GM18520 (cell line): Measurements from ENCODE around the gene GPD2.
"Not testable (repeated sequence)": the region's sequence is repeated elsewhere in the genome, so short reads cannot be mapped to it uniquely, and the experiment has no call there.

Experiments
- ATAC-seq: cut with Tn5 transposase; IDR thresholded peaks from one replicate; pipeline ENCODE4 v1.9.1; 2021; ENCODE audit not compliant: unreplicated experiment

The GPD2 gene

DNA sequence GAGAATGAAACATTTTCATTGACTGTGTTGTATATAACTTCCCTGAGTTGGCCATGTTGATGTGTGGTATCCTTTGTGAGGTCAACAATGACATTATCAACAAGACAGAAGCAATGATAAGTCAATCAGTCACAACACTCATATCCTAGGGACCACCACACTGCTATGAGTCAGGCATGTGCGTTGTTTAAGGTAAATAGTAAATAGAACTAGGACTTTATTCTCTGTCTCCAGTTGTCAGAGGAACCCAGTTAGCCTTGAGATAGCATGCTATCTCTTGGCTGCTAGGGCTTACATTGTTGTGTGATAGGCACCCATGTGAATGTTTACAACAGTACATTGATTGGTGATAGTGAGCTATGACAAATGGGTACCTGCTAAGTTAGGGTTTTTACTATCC, 37.3 kb downstream of the GPD2 start:
- ATAC-seq: no peak

DNA sequence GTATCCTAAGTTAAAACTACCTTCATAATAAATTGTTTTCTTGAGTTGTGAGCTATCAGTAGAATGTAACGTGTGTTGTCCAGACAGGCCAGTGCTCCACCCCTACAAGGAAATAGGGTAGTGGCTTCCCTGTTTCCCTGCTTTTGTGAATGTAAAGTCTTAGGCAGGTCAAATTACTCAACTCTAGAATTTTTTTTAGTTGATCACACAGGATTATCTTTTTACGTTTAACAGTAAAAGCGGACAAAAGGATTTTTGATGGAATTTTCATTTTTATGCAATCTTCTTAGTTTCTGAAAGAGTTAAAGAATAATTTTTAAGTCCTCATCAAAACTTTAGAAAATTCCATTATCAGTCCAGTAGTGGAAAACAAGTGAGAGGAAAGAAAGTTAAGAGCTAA, 38.2 kb downstream of the GPD2 start:
- no peak for ATAC-seq

DNA sequence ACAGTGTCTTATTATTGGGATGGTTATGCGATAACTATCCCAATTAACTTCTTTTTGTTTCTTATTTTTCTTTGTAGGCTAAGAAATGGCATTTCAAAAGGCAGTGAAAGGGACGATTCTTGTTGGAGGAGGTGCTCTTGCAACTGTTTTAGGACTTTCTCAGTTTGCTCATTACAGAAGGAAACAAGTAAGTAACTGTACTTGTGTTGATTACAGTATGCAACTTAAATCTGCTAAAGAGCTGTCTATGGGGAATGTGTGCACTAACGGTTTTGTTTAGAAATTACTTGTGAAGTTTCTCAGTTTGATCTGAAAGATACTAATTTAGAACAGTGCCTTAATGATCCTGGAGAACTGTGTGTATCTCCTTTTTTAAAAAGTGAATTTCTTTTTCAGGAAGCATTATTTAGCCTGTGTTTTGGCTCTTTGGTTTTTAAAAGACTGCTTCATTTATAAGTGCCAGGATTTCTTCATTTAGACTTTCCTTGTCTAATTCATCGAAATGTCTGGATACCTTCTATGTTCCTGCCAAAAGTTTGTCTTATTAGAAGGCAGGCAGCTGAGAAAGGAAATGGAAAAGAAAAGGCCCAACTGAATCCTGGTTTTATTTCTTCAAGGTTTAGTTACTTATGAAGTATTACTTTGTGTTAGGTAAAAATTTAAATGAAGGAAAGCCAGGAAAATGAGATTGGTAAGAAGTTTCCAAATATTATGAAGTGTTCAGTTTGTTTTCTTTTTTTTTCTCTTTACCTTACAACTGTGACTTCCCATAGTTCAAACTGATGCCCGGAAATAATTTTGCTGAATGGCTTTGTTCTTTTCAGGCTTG, 40.1 kb downstream of the GPD2 start:
- no peak for ATAC-seq

DNA sequence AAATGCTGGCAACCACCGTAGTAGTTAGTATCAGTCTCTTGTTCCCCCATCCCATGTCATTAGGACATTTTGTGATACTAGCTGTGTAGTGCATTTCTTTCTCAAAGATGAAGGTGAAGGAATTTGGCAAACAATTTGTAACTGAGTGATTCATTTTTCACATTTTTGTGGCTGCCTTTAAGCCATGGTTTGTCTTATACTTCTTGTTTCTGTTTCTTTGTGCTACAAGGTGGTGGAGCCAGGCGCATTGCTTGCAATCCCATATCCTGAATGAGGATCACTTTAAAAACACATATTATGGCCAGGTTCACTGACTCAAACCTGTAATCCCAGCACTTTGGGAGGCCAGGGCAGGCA, 40.6 kb downstream of the GPD2 start:
- ATAC-seq: peak; percentile 45

DNA sequence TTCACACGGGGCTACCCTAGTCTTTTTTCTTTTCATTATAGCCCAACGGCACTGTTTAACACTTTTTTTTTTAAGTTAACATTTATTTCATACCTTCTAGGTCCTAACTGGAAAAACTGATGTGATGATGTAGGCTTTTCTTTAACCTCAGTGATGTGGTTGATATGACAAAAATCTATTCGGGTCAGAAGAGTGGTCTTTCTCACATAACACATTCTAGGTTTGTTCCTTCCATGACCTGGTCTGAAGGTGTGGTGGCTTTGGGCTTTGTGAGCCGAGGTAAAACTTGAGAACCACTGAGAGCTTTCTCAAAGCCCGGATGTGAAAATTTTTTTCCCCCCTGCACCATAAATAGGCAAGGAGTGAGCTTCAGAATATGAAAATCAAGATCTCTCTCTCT, 44.2 kb downstream of the GPD2 start:
- no peak for ATAC-seq

DNA sequence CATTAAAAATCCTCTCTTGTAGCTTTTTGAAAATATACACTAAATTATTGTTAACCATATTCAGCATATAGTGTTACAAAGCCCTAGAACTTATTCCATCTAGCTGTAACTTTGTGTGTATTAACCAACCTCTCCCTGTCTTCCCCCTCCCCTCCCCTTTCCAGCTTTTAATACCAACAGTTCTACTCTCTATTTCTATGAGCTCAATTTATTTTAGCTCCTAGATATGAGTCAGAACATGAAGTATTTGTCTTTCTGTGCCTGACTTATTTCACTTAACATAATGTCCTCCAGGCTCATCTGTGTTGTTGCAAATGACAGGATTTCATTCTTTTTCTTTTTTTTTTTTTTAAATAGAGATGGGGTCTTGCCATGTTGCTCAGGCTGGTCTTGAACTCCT, 45.1 kb downstream of the GPD2 start:
- no peak for ATAC-seq

DNA sequence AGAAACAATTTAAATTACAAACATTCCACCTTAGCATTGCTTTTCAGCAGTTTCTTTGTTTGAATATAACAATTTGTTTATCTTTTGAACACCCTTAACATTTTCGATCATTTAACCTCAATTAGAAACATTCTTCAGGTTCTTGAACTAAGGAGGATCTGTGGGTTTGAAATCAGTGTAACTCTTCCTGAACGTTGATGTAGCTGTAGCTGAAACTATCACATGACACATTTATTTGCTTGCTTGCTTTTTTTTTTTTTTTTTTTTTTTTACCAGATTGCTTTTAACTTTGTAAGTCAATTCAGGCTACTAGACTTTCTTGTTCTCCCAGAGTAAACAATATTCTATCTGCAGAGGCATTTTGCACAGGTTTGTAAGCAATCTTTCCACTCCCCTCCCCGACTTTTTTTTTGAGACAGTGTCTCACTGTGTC, 47.6 kb downstream of the GPD2 start:
- ATAC-seq: no peak

DNA sequence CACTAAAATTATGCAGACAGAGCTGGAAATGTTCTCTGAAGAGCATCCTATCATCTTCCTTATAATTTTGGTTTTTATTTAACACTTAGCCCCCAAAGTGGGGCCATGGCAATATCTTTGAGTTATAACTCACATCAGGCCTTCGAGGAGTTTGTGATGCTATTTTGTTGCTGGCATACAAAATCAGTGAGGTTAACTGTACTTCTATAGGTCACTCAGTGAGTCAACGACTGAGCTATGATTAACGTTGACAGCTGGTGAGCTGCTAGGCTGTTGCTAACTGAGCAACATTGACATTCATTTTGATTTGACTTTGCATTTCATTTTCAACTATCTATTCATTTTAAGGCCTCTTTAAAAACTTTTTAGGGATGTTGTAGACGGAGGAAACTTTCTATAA, 50.0 kb downstream of the GPD2 start:
- no peak for ATAC-seq

DNA sequence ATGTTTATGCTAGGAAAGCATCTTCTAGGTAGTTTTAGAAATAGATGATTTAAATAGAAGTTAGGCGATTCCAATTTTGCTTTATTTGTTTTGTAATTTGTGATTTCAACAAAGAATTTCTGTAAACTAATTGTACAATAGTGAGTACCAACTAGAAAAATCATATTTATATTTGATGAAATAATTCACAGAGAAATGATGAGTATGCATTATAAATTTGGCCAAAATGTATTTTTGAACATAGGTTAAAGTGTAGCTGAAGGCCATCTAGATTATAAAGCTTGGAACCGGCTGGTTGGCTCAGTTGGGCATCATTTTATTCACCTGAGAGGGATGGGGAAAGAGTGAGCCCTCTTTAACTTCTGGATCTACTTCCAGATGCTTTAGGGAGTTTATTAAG, 50.4 kb downstream of the GPD2 start:
- no peak for ATAC-seq

DNA sequence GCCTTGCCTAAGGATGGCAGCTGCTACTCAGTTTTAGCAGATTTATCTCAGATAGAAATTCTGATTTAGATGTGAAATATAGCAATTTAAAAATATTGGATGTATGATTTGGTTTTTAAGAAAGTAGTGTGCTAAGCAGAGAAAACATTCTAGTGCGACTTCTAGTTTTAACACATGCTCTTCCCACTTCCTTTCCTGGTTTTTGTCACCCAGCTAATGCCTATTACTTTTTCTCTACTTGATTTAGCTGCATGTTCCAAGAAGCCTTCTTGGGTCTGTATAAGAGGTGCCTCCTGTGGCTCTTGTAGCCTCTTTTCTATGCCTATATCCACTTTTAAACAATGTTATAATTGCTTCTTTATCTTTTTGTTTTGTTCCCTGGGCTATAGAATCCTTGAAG, 53.0 kb downstream of the GPD2 start:
- ATAC-seq: no peak

DNA sequence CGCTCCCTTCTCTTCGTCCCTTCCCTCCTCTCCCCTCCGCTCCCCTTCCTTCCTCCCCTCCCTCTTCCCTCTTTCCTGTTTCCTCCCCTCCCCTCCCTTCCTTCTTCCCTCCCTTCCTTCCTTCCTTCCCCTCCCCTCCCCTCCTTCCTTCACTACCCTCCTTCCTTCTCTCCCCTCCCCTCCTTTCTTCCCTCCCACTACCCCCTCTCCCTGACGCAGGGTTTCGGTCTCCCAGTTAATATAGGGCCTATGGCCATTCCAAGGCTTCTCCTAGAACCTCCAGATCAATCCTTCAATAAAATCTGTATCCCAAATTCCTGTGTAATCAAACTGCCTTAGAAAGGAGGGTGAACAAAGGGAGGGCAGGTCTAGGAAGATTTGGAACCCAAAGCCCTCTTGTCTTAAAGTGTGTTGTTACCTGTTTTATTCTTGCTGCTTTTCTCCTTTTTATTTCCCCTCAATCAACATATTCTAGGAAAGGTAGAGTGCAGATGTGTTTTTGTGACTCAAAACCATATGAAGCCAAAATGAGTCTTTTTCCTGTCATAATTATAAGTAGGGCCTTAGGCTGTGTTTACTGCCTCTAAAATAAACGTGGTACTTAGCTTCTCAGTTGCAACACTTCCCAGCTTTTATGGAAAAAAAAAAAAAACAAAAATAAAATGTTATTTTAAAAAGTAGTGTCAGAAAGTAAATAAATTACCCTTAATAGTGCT, 53.7 kb downstream of the GPD2 start:
- ATAC-seq: no peak

DNA sequence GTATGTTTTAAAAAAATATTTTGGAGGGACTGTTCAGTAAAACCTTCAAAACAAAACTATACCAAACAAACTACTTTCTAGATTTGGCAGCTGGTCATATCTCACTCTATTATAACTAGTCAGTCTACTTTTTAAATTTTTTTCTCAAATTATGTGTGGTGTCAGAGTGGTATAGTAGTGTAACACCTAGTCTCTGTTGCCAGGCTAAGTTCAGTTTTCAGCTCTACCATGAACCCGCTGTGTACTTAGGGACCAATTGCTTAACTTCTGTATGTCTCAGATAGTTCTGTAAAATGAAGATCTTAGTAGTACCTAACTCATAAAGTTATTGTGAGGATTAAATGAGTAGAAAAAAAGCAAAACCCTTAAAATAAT, 54.3 kb downstream of the GPD2 start:
- no peak for ATAC-seq

DNA sequence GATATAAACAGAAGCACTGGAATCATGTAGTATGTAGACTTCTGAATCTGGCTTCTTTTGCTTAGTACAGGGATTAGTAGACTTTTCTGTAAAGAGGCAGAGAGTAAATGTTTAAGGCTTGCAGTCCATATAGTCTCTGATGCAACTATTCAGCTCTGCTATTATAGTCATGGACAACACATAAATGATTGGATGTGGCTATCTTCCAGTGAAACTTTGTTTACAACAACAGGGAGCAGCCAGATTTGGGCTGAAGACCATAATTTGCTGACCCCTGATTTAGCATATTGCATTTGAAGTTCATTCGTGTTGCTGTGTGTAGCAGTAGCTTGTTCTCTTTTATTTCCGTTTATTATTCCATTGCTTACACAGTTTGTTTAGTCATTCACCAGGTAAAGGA, 55.0 kb downstream of the GPD2 start:
- no peak for ATAC-seq

DNA sequence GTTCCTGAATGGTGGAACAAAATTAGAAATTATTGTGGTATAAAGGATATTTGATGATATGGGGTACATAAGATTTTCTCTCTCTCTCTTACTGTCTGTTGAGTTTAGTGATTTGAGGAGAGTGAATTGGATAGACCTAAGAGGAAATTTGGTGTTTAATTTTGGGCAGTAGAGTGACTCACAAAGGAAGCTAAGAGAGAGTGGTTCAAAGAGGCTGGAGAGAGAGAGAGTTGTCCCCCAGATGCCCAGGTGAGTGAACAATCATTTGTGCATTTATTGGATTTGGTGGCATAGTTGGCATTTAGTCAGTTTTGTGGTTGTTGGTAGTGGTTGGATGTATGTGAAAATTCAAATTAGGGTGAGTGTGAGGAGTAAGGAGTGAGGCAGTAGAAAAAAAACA, 56.8 kb downstream of the GPD2 start:
- no peak for ATAC-seq

DNA sequence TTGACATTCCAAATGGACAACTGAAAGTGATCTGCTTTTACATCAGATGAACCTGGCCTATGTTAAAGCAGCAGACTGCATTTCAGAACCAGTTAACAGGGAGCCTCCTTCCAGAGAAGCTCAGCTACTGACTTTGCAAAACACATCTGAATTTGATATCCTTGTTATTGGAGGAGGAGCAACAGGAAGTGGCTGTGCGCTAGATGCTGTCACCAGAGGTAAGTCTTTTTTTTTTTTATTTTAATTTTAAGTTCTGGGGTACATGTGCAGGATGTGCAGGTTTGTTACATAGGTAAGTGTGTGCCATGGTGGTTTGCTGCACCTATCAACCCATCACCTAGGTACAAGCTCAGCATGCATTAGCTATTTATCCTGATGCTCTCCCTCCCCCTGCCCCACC, 59.8 kb downstream of the GPD2 start:
- not testable (repeated sequence) for ATAC-seq

DNA sequence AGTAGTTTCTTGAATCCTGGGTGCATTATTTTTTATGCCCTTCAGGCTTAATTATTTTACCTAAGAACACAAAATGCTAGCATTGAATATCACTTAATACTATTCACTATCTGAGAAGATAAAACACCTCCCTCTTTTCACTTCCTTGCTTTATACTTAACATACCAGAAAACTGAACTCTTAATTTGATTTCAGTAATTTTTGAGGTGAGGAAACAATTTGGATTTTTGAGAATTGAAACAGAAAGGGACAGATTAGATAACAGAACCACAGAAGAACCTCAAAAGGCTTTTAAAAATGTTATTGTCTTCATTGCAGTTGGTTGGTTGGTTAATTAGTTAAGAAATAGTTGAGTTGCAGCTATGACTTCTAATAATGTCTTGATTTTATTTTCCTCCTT, 69.5 kb downstream of the GPD2 start:
- peak; percentile 71 for ATAC-seq

DNA sequence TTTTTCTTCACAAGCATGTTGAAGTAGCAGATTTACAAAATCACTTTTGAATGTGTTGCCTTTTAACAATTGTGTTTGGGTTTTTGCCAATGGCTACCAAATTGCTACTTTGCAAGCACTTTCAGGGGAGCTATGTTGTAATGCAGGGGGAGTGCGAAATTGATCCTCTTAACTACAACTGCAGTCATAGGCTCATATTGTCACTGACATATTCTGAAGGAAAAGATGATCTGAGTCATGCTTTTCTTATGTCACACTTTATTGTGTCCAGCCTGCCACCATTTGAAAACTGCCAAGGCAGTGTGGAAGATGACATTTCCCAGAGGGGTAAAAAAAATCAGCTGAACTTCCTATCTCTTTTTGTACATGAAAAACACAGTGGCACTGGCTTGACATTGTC, 74.9 kb downstream of the GPD2 start:
- ATAC-seq: no peak

DNA sequence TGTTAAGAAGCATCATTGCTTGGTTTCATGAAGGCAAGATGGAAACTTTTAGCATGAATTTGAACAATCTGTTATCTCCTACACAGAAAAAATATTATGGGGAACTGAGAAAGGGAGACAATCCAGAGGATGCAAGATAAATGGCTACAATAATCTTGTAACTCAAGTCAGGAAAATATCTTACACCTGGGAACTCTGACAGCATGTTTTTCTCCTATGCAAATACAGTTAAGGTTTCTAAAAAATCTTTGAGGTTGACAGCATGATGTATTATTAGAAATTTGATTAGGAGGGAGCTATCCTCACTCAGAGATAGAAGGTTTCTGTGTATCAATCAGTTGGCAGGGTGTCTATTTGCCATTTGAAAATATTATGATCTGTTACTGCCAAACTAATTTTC, 75.6 kb downstream of the GPD2 start:
- ATAC-seq: peak; percentile 59

DNA sequence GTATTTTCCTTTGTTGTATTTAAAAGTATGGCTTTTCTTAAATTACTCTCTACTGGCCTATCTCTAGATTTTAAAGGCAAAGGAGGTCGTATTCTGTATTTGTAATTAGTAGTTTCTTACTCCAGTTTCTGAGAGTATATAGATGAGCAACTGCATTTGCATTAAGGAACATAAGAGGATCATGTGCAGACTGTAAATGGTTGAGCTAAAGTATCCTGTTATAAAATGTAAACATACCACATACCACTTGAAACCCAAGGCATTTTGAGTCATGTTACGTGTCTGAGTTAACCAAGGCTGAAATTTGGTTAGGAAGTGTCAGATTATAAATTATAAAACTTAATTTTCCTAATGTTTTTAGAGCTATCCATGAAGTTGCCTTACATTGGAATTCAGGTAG, 76.3 kb downstream of the GPD2 start:
- ATAC-seq: peak; percentile 32

DNA sequence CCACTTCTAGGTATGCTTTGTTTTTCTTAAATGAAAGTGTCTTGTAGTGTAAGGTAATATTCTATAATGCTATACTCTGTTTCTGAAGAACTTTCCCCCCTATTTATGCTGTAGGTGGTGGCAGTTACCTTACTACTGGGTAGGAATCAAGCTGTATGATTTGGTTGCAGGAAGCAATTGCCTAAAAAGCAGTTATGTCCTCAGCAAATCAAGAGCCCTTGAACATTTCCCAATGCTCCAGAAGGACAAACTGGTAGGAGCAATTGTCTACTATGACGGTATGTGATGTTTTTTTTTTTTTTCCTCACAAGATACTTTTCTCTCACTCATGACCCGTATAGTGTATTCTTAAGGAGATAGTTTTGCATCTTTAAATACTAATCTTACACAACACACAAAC, 77.0 kb downstream of the GPD2 start:
- no peak for ATAC-seq

DNA sequence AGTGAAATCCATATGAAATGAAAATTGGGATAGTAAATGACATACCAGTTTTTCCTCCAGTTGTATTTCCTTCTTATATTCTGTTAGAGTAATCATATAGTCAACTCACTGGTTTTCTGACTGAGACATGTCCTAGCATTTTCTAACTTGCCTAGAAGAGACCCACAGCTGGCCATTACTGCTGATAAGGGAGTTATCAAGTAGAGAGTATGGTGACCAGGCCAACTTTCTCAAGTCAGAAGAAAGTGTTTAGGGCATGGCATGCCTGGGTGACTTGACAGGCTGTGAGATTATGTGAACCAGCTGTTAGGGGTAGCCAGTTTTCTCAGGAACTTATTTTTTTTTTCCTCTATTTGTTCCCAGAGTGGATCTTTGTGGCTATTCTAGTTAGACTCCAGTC, 81.2 kb downstream of the GPD2 start:
- no peak for ATAC-seq

DNA sequence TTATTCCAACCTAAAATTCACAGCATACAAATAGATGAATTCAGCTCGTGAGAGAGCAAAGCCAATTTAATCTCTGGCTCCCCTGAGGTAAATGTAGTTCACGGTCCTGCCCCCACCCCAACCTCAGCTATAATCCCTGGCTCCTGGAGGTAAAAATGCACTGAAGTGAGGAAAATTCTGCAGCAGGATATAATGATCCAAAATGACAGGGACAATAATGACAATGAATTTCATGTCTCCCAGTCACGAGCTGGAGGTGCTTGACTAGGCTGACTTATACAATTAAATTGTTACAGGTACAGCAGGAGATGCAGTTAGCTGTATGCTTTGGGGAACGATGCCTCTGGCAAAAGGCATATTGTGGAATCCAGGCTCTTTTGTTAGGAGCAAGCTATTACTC, 82.0 kb downstream of the GPD2 start:
- ATAC-seq: no peak
